Measurements from ENCODE around the gene MLN.

- TF ChIP-seq CTCF (IDR thresholded peaks at IDR 0.05) (no peak), POLR2A (IDR thresholded peaks at IDR 0.05) (no peak)
Observed at GRCh38 chr6:33819021-33819420, 15.2 kb upstream of the MLN start.

Data from thyroid gland (tissue), 4 donors.